Testis (tissue), 3 donors: ENCODE data around the gene MIB1. TPM values are rescaled to one million over a fixed set of nuclear protein-coding genes. Genes with fewer than 3 reads are reported as not detected.
A peak's percentile ranks its signal among the peaks of the same experiment; 100 is the strongest.

ENCODE experiments used
- DNase-seq: peaks from one replicate; pipeline ENCODE4 v3.0.0-alpha.2; 2019
- H3K27ac ChIP-seq, 2 donors: fragments of 200-600 bp; sonication (generic); one replicate each; pipeline ENCODE4 v1.5.1; 2019
- H3K27me3 ChIP-seq: fragments of 200-600 bp; sonication (generic); one replicate; pipeline ENCODE4 v1.5.1; 2019
- H3K36me3 ChIP-seq: fragments of 200-600 bp; sonication (generic); one replicate; pipeline ENCODE4 v1.5.1; 2017; ENCODE audit warnings: low read depth; ENCODE audit errors: missing control alignments
- H3K4me1 ChIP-seq: fragments of 200-600 bp; sonication (generic); one replicate; pipeline ENCODE4 v1.5.1; 2019
- H3K4me3 ChIP-seq, 2 donors: fragments of 200-600 bp; sonication (generic); one replicate each; pipeline ENCODE4 v1.5.1; 2017 to 2019
- H3K9me3 ChIP-seq: fragments of 200-600 bp; sonication (generic); one replicate; pipeline ENCODE4 v1.5.1; 2017
- CTCF ChIP-seq, 3 experiments: fragments of 450-650 bp in 2 of 3; fragments of 200-600 bp in 1 of 3; sonication (generic) in 1 of 3; IDR thresholded peaks; one replicate each; pipeline ENCODE4 v1.5.1; 2016 to 2019; ENCODE audit warnings: antibody characterized with exemption in 3 of 3, mild to moderate bottlenecking in 2 of 3, moderate library complexity in 1 of 3
- POLR2A ChIP-seq: fragments of 450-650 bp; IDR thresholded peaks from one replicate; pipeline ENCODE4 v1.6.1; 2017; ENCODE audit warnings: antibody characterized with exemption, mild to moderate bottlenecking, moderate library complexity
- WGBS, 2 donors: methylation state at CpG; one replicate each; pipeline ENCODE4 v1.1.5; 2018; 5-methylcytosine and 5-hydroxymethylcytosine counted together
- intact Hi-C: fragments of 100-400 bp; cut with DNase I; formaldehyde crosslinking; loops from one replicate; pipeline ENCODE4 v1.15.1; 2023; ENCODE audit warnings: low total_unique reads
- polyA plus RNA-seq: library from polyadenylated mRNA; stranded (reverse); fragments of 350-450 nt; fragmentation: Illumina TruSeq; extraction: RNeasy Lipid Tissue Mini Kit (QIAGEN cat#74804); gene quantifications from one replicate; pipeline ENCODE4 v1.2.3, GENCODE V29; 2014; ENCODE audit warnings: low read depth, low replicate concordance; ENCODE audit not compliant: insufficient read depth
- total RNA-seq, 2 donors: library from RNA; depleted of rRNA; stranded (reverse); fragments of >200 nt; gene quantifications; one replicate each; pipeline ENCODE4 v1.2.3, GENCODE V29; 2016

MIB1 gene
- total and polyA plus RNA-seq, 3 donors from 2014 or later, result 16.5 to 48.8 (median 40.7) TPM

GRCh38 chr18:21853775-21854552 is 113.4 kb downstream of the MIB1 start:
- WGBS, 2 donors, result 81 to 88% methylated on average over 6 of the region's 6 CpGs
- TF ChIP-seq CTCF (IDR thresholded peaks at IDR 0.05) (no peak), POLR2A (no peak)
- Histone ChIP-seq H3K36me3 (no peaks in the 10 kb centered on the region), H3K27me3 (no peaks in the 10 kb centered on the region), H3K9me3 (no peaks in the 10 kb centered on the region), H3K27ac (no peak overlapping the region), H3K4me1 (no peaks in the 10 kb centered on the region), H3K4me3 (no peak overlapping the region)
- intact Hi-C loops, result loop anchor here (10.0 kb wide), 1 partner anchor 359 kb away; no protein-coding TSS in a partner anchor
- no peak for DNase-seq

GRCh38 chr18:21855432-21855831 is 114.8 kb downstream of the MIB1 start:
- no peak overlapping the region for H3K4me3 ChIP-seq
- no peaks in the 10 kb centered on the region for H3K27me3 ChIP-seq
- intact Hi-C loops, result loop anchor here (10.0 kb wide), 1 partner anchor 361 kb away; no protein-coding TSS in a partner anchor
- no peak for DNase-seq
- H3K27ac ChIP-seq, result no peak overlapping the region
- 93 to 98% methylated on average over 3 of the region's 3 CpGs for WGBS, 2 donors
- H3K9me3 ChIP-seq, result no peaks in the 10 kb centered on the region
- no peaks in the 10 kb centered on the region for H3K4me1 ChIP-seq
- TF ChIP-seq CTCF (IDR thresholded peaks at IDR 0.05) (no peak), POLR2A (no peak)
- H3K36me3 ChIP-seq, result no peaks in the 10 kb centered on the region

GRCh38 chr18:21857871-21858270 is 117.3 kb downstream of the MIB1 start:
- no peak for TF ChIP-seq CTCF (IDR thresholded peaks at IDR 0.05)
- no peak for TF ChIP-seq POLR2A
- no peaks in the 10 kb centered on the region for H3K36me3 ChIP-seq
- intact Hi-C loops, result loop anchor here (10.0 kb wide), 1 partner anchor 363 kb away; no protein-coding TSS in a partner anchor
- H3K27me3 ChIP-seq, result no peaks in the 10 kb centered on the region
- H3K4me3 ChIP-seq, result no peak overlapping the region
- peak overlapping the region; percentile 0 to 22 for H3K27ac ChIP-seq
- no peak for DNase-seq
- WGBS, 2 donors, result 64 to 65% methylated on average over 3 of the region's 3 CpGs
- H3K4me1 ChIP-seq, result no peaks in the 10 kb centered on the region
- no peaks in the 10 kb centered on the region for H3K9me3 ChIP-seq

- peak overlapping the region; percentile 0 to 22 for H3K27ac ChIP-seq
- WGBS, 2 donors, result 94% methylated on average over 1 of the region's 1 CpG
- intact Hi-C loops, result loop anchor here (10.0 kb wide), 1 partner anchor 364 kb away; no protein-coding TSS in a partner anchor
- no peaks in the 10 kb centered on the region for H3K4me1 ChIP-seq
- TF ChIP-seq CTCF (IDR thresholded peaks at IDR 0.05) (no peak), POLR2A (no peak)
- no peaks in the 10 kb centered on the region for H3K27me3 ChIP-seq
- no peak for DNase-seq
- H3K36me3 ChIP-seq, result no peaks in the 10 kb centered on the region
- H3K4me3 ChIP-seq, result no peak overlapping the region
- no peaks in the 10 kb centered on the region for H3K9me3 ChIP-seq
These were observed 118.0 kb downstream of the MIB1 start for GRCh38 chr18:21858544-21858943.
